ENCODE measurements around the gene EPHB2.
A peak's percentile ranks its signal among the peaks of the same experiment; 100 is the strongest.
"Not testable (repeated sequence)": the region's sequence is repeated elsewhere in the genome, so short reads cannot be mapped to it uniquely, and the experiment has no call there.

The EPHB2 gene

DNA sequence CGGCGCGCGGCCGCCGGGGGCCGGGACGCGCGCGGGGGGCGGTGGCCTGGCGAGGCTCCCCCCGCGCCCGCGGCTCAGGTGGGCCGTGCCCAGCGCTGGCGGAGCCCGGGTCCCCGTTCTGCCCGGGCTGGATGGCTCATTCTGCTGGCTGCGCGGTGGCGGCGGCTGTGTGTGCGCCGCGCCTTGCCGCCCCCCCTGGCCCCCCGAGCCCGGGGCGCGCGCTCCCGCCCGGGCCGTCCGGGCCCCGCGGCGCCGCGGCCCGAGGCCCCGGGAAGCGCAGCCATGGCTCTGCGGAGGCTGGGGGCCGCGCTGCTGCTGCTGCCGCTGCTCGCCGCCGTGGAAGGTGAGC lies at the start of gene EPHB2:
TSS of gene EPHB2 (plus strand) at position 139 of the 349 bp plus-strand sequence. CDS start at position 283, 144 bp downstream.
- peaks cover 74% of the 10 kb centered on the region for H3K27me3 Mint-ChIP-seq
- H3K27ac Mint-ChIP-seq, result no peak within 1 kb of the TSS

DNA sequence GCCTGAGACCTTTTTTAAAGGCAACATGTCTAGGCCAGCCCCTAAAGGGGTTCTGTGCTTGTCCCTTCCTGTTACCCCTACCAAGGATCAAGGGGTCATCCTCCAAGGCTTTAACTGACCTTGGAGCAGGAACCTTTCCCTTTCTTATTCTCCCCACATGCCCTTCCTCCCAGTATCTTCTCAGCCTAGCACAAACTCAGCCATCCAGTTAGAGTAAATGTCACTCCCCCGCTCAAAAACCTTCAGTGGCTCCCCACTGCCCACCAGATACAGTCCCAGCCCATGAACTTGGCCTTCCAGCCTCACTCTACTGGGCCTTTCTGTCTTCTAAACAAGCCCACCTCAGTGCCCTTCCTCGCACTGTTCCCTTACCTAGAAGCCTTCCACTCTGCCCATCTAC lies 48.8 kb upstream of the EPHB2 start:
- Mint-ChIP-seq H3K9me3 (no peaks in the 10 kb centered on the region), H3K36me3 (ENCODE audit: low read depth) (no peaks in the 10 kb centered on the region), H3K4me1 (ENCODE audit: low read depth) (no peaks in the 10 kb centered on the region), H3K4me3 (no peak overlapping the region), H3K27ac (no peak overlapping the region), H3K27me3 (peaks cover 8% of the 10 kb centered on the region)

More for the DNA sequence above, at the start of gene EPHB2:
- peak within 1 kb of the TSS; percentile 68 for H3K4me3 Mint-ChIP-seq
- H3K9me3 Mint-ChIP-seq, result no peaks in the 10 kb centered on the region
- no peaks in the 10 kb centered on the region for H3K36me3 Mint-ChIP-seq (ENCODE audit: low read depth)
- peaks cover 10% of the 10 kb centered on the region for H3K4me1 Mint-ChIP-seq (ENCODE audit: low read depth)

DNA sequence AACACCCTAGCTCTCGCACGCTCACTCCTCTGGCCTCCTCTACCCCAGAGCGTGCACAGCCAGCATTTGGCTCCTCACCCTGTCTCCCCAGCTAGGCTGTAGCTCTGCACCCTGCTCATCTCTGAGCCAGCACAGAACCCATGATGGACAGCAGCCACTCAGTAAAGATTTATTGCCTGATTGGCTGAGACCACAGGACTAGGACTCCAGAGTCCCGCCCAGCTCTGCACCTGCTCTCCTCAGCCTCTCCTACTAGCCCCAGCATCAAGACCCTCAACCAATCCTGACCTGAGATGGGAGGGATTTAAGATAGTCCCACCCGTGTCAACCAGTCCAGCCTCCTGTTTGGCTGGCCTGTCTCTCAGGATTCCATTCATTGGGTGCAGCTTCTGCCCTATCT lies 48.3 kb upstream of the EPHB2 start:
- H3K9me3 Mint-ChIP-seq, result no peaks in the 10 kb centered on the region
- no peaks in the 10 kb centered on the region for H3K4me1 Mint-ChIP-seq (ENCODE audit: low read depth)
- no peak overlapping the region for H3K27ac Mint-ChIP-seq
- no peaks in the 10 kb centered on the region for H3K36me3 Mint-ChIP-seq (ENCODE audit: low read depth)
- no peak overlapping the region for H3K4me3 Mint-ChIP-seq
- peaks cover 5% of the 10 kb centered on the region for H3K27me3 Mint-ChIP-seq

DNA sequence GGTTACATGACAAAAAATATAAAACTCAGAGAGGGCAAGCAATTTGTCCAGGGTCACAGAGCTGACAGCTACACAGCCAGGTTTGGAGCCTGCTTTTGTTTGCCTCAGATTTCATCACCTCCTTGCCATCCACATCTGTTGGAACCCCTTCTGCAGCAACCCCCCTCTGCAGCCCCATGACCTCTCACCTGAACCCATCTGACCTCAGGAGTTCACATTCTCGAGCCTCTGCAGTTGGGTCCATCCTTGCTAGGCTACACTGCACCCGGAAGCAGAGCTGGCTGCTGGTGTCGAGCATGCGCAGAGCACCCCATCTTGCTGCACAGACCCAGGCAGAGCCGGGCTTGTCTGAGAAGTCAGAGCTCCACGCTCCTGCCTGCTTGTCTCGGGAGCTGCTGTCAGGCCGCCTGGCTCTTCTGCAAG lies 47.6 kb upstream of the EPHB2 start:
- Mint-ChIP-seq H3K9me3 (no peaks in the 10 kb centered on the region), H3K27me3 (peaks cover 4% of the 10 kb centered on the region), H3K36me3 (ENCODE audit: low read depth) (no peaks in the 10 kb centered on the region), H3K4me3 (no peak overlapping the region), H3K4me1 (ENCODE audit: low read depth) (no peaks in the 10 kb centered on the region), H3K27ac (peak overlapping the region; percentile 16)

DNA sequence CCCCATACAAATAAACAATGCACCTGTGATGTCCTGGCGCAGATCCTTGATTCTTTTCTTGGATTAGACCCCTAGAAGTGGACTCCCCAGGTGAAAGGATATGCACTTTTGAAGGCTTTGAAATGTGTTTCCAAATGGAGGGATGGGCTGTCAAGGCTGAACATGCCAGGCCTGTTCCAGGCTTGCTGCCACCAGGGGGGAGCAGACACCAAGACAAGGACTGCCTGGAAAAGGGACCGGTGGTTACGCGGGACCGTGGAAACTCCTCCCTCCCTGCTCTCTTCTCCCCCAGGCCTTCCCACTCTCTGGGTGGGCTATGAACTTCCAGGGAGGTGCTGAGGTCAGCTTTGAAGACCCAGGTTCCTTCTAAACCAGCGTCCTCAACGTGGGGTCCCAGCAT lies 44.9 kb upstream of the EPHB2 start:
- no peak overlapping the region for H3K27ac Mint-ChIP-seq
- no peaks in the 10 kb centered on the region for H3K4me1 Mint-ChIP-seq (ENCODE audit: low read depth)
- no peak overlapping the region for H3K4me3 Mint-ChIP-seq
- H3K9me3 Mint-ChIP-seq, result no peaks in the 10 kb centered on the region
- peaks cover 8% of the 10 kb centered on the region for H3K27me3 Mint-ChIP-seq
- no peaks in the 10 kb centered on the region for H3K36me3 Mint-ChIP-seq (ENCODE audit: low read depth)

DNA sequence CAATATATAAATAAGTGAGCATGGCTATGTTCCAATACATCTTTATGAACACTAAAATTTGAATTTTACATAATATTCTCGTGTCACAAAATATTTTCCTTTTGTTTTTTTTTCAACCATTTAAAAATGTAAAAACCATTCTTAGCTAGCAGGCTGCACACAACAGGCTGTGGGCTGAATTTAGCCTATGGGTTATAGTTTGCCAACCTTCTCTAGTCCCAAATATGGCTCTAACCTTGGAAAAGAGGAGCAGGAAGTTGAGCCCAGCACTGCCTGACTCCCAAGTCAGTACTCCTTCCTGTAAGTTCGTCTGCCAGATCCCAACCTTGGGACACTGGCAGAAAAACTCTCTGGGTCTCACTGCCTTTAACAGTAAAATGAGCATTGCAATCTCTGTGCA lies 44.2 kb upstream of the EPHB2 start:
- H3K4me1 Mint-ChIP-seq (ENCODE audit: low read depth), result no peaks in the 10 kb centered on the region
- H3K36me3 Mint-ChIP-seq (ENCODE audit: low read depth), result no peaks in the 10 kb centered on the region
- no peak overlapping the region for H3K4me3 Mint-ChIP-seq
- H3K27me3 Mint-ChIP-seq, result peaks cover 8% of the 10 kb centered on the region
- H3K27ac Mint-ChIP-seq, result no peak overlapping the region
- no peaks in the 10 kb centered on the region for H3K9me3 Mint-ChIP-seq

DNA sequence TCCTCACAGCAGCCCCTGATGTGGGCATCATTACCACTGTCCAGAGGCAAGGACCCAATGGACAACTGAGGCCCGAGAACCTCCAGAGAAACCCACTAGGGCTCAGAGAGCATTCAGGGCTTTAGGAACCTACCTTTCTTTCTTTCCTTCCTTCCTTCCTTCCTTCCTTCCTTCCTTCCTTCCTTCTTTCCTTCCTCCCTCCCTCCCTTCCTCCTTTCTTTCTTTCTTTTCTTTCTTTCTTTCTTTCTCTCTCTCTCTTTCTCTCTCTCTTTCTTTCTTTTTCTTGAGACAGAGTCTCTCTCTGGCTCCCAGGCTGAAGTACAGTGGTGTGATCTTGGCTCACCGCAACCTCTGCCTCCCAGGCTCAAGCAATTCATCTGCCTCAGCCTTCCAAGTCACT lies 41.8 kb upstream of the EPHB2 start:
- H3K27ac Mint-ChIP-seq; H3K36me3 Mint-ChIP-seq (ENCODE audit: low read depth): not testable (repeated sequence)
- H3K27me3 Mint-ChIP-seq, result peaks cover 15% of the 10 kb centered on the region

DNA sequence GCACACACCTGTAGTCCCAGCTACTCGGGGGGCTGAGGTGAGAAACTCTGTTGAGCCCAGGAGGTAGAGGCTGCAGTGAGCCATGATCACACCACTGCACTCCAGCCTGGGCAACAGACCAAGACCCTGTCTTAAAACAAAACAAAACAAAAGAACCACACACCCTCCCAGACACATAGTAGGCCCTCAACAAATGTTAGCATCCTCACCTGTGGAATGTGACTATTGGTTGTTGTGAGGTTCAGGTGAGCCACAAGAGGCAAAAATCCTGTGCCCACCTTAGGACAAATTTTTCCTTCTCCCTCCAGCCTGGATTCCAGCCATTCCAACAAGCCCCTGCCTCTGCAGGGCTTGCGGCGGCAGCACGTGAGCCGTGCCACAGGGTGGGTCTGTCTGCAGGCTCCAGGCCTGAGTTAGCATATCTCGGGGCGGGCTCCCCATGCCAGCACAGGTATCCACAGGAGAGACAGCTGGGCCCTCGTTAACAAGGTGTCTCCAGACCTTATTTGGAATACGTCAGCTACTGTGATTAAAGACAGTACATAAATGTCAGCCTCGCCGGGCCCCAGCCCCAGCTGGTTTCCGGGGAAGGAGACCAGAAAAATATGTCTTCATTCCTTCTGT lies 40.2 kb upstream of the EPHB2 start:
- H3K4me3 Mint-ChIP-seq, result no peak overlapping the region

More for the DNA sequence above, 41.8 kb upstream of the EPHB2 start:
- not testable (repeated sequence) for H3K4me1 Mint-ChIP-seq (ENCODE audit: low read depth); H3K9me3 Mint-ChIP-seq; H3K4me3 Mint-ChIP-seq

DNA sequence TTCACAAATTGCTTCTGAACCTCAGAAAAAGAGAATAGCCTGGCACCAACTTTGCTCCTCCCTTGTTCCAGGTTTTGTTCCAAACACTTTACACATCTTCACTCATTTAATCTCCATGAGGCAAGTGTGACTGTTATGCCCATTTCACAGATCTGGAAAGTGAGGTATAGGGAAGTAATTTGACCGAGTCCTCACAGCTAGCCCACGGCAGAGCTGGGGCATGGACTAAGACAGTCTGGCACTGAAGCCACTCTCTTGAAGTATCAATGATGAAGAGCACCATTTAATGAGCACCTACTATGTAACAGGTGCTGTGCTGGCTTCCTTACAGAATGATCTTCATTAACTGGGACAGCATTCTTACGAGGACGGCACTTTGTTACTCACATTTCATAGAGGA lies 38.6 kb upstream of the EPHB2 start:
- H3K27me3 Mint-ChIP-seq, result peaks cover 27% of the 10 kb centered on the region
- no peaks in the 10 kb centered on the region for H3K9me3 Mint-ChIP-seq
- no peaks in the 10 kb centered on the region for H3K4me1 Mint-ChIP-seq (ENCODE audit: low read depth)
- no peak overlapping the region for H3K27ac Mint-ChIP-seq
- H3K4me3 Mint-ChIP-seq, result no peak overlapping the region
- H3K36me3 Mint-ChIP-seq (ENCODE audit: low read depth), result no peaks in the 10 kb centered on the region

More for the DNA sequence above, 40.2 kb upstream of the EPHB2 start:
- Mint-ChIP-seq H3K27me3 (peaks cover 23% of the 10 kb centered on the region), H3K4me1 (ENCODE audit: low read depth) (no peaks in the 10 kb centered on the region), H3K36me3 (ENCODE audit: low read depth) (no peaks in the 10 kb centered on the region), H3K27ac (no peak overlapping the region), H3K9me3 (no peaks in the 10 kb centered on the region)

DNA sequence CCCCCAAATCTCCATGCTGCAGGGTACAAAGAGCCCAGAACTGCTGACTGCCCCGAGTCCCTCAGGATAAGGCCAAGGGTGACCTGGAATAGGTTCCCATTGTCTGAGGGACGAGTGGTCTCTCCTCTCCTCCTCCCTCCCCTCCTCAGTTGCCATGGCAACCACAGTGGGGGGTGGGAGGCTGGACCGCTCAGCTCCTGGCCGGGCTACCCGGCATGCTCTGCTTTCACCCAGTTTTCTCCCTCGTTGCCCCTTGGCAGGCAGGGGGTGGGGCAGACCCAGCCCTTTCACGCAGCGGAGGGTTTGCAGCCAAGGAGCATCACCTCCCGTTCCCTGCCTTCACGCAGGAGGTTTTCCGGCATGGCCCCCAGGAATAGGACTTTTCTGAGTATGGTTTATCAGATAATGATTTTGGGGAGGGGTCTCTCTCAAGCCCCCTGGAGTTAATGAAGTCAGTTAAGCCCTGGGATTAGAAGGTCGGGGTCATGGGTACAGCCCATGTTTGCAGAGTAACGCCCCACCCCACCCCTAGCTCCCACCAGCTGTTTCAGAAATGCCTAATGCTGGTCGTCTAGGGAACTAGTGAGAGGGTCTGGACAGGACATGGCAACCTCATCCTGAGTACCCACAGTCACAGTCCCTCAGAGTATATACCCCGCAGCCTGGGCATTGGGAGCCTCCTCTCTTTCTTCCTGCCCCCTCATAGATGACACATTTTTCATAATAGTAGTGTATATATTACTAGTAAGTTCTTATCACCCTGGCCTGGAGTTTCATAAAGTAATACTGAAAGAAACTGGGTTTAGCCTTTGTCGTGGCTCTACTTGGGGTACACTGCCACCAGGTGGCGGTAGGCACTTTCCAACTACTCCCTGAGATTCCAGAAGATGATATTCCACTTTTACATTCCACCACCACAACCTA lies 36.9 kb upstream of the EPHB2 start:
- Mint-ChIP-seq H3K9me3 (no peaks in the 10 kb centered on the region), H3K36me3 (ENCODE audit: low read depth) (no peaks in the 10 kb centered on the region), H3K27ac (no peak overlapping the region), H3K4me3 (no peak overlapping the region), H3K27me3 (peaks cover 27% of the 10 kb centered on the region), H3K4me1 (ENCODE audit: low read depth) (no peaks in the 10 kb centered on the region)

DNA sequence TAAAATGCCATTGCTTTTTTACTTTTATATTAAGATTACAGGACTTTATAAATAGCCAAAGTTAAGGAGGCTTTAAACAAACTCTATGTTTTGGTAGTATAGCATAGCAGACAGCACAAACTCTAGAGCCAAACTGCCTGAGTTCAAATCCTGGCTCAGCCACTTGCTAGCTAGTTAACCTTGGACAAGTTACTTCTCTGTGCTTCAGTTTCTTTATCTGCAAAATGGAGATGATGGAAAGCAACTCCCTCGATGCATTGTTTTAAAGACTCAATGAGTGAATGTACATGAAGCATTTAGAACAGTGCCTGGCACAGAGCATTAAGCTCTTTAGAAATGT lies 36.3 kb upstream of the EPHB2 start:
- H3K36me3 Mint-ChIP-seq (ENCODE audit: low read depth), result no peaks in the 10 kb centered on the region
- H3K27ac Mint-ChIP-seq, result no peak overlapping the region
- peaks cover 22% of the 10 kb centered on the region for H3K27me3 Mint-ChIP-seq
- no peaks in the 10 kb centered on the region for H3K4me1 Mint-ChIP-seq (ENCODE audit: low read depth)
- H3K4me3 Mint-ChIP-seq, result no peak overlapping the region
- no peaks in the 10 kb centered on the region for H3K9me3 Mint-ChIP-seq

DNA sequence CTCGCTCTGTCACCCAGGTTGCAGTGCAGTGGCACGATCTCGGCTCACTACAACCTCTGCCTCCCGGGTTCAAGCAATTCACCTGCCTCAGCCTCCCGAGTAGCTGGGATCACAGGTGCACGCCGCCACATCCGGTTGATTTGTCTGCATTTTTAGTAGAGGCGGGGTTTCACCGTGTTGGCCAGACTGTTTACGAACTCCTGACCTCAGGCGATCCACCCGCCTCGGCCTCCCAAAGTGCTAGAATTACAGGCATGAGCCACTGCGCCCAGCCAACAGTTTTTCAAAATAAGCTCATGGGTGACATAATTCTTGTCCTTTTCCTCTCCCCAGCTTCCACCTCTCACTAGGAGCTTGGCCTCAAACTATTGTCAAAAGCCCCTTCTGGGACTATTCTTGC lies 34.5 kb upstream of the EPHB2 start:
- H3K4me3 Mint-ChIP-seq; H3K27ac Mint-ChIP-seq; H3K4me1 Mint-ChIP-seq (ENCODE audit: low read depth); H3K36me3 Mint-ChIP-seq (ENCODE audit: low read depth); H3K9me3 Mint-ChIP-seq: not testable (repeated sequence)
- peaks cover 19% of the 10 kb centered on the region for H3K27me3 Mint-ChIP-seq

DNA sequence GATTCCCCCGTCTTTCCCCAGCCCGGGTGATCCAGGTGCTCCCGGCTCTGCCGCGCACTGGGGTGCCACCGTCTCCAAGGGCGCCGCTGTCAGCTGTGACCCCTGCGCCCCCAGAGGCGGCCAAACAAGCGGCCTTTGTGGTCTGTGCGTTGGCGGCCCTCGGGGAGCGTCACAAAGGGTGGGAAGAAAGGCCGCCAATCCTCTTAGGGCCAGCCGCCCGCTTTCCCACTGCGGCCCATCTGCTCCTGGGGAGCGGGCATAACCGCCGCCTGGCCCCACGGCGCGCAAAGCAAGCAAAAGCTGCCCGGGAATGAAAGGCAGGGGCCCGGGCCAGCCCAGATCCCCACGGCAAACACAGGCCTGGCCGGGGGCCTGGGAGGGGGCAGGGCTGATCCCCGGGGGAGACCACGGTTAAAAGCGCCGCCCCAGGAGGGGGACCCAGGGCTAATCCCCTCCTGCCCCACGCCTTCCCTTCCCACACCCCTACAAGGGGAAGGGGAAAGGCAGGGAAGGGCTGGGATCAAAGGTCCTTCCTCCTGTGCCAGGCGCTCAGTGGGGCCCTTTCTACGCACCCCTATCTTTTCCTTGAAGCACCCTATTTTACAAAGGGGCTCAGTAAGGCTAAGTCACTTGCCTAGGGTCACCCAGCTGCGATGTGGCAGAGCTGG lies 33.6 kb upstream of the EPHB2 start:
- Mint-ChIP-seq H3K4me3 (no peak overlapping the region), H3K9me3 (no peaks in the 10 kb centered on the region), H3K27me3 (peaks cover 19% of the 10 kb centered on the region), H3K36me3 (ENCODE audit: low read depth) (no peaks in the 10 kb centered on the region), H3K4me1 (ENCODE audit: low read depth) (no peaks in the 10 kb centered on the region), H3K27ac (no peak overlapping the region)

DNA sequence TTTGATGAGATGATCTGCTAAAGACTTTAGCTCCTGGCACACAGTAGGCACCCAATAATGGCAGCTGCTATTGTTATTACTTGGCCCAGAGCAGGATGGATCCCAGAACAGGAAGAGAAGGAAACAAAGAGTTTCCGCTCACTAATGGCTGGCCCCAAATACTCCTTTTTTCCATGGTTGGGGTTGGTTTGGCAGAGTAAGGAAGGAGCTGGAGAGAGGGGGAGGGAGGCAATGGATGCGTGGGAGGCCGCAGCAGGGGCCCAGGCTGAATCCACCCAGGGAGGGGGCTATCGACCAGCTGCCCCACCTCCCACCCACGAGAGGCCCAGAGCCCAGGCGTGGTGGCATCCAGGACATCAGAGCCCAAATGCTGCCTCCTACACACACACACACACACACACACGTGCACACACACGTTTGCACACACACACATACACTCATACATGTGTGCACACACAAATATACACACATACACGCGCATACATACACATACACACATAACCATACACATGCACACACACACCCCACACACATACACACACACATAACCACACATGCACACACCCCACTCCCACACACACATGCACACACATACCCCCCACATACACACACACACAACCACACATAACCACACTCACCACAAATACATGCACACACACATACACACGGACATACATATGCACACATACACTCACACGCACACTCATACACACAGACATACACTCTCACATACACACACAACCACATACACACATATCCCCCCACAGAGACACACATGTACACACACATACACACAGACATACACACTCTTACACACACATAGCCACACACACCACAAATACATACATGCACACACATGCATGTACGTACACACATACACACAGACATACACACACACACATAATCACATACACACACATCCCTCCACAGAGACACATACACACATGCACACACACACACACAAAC lies 32.4 kb upstream of the EPHB2 start:
- peaks cover 14% of the 10 kb centered on the region for H3K27me3 Mint-ChIP-seq
- no peaks in the 10 kb centered on the region for H3K4me1 Mint-ChIP-seq (ENCODE audit: low read depth)
- H3K27ac Mint-ChIP-seq, result no peak overlapping the region
- H3K4me3 Mint-ChIP-seq, result no peak overlapping the region
- H3K9me3 Mint-ChIP-seq, result no peaks in the 10 kb centered on the region
- H3K36me3 Mint-ChIP-seq (ENCODE audit: low read depth), result no peaks in the 10 kb centered on the region

Data from stimulated activated naive CD8-positive, alpha-beta T cell treated with anti-CD3 and anti-CD28 coated beads, Interleukin-15, Interleukin-2, amounts not matched to agents 100 ng/mL and 50 ng/mL, for 24 hours (primary cell).